ENCODE data around the gene CACNA1C.
A peak's percentile ranks its signal among the peaks of the same experiment; 100 is the strongest.

The CACNA1C gene

DNA sequence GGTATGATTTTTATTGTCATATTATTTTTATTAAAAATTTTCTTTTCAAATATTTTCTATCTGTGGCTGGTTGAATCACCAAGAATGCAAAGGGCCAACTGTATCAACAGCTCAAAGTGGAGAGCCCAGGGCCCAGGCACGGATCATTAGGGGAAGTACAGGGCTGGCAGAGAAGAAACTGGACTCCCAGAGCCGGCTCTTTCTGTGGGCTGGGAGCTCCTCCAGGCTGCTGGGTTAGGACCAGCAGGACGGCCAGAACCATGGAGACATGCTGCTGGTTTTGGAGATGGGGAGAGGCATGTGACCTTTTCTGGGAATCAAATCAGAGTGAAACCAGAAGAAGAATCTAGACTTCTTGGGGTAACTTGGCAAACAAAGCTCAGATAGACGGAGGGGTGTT is 220.5 kb downstream of the CACNA1C start:
- DNase-seq (ENCODE audit: low read depth in 4 of 4, low spot score in 1 of 4): no peak

- DNase-seq (ENCODE audit: low read depth in 4 of 4, low spot score in 1 of 4): no peak
Observed at GRCh38 chr12:2273751-2274150, 221.0 kb downstream of the CACNA1C start.

- no peak for DNase-seq (ENCODE audit: low read depth in 4 of 4, low spot score in 1 of 4)
Observed at GRCh38 chr12:2274733-2275132, 221.9 kb downstream of the CACNA1C start.

DNA sequence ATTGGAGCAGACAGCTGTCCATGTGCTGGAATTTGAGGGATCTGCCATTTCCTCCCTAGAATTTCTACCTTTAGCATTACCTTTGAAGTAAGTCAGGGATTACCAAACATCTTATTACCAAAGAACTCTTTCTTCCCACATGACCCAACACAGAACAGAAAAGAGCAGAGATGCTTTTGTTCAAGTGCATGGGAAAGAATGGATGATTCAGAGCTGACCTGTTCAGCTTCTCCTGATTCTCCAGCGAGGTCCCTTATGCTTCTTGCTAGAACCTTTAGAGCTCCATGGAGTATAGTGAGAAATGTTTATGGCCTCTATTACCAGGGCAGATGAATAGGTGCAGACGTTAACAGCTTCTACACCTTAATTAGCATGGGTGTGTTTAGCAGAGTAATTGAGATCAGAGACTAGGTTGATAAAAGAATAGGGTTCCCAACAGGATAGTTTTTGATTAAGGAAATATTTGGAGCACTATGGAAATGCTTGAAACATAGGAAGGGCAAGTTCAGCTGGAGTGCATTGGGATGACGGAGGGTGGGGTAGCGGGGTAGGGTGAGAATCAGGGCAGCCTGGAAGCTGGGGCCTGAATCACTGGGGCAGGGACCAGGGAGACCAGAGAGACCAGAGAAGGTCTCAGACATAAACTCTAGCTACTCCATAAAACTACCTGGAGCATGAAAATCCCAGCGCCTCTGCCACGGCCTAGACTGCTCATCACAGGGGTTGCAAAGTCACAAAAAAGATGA is 223.7 kb downstream of the CACNA1C start:
- no peak for DNase-seq (ENCODE audit: low read depth in 4 of 4, low spot score in 1 of 4)

DNA sequence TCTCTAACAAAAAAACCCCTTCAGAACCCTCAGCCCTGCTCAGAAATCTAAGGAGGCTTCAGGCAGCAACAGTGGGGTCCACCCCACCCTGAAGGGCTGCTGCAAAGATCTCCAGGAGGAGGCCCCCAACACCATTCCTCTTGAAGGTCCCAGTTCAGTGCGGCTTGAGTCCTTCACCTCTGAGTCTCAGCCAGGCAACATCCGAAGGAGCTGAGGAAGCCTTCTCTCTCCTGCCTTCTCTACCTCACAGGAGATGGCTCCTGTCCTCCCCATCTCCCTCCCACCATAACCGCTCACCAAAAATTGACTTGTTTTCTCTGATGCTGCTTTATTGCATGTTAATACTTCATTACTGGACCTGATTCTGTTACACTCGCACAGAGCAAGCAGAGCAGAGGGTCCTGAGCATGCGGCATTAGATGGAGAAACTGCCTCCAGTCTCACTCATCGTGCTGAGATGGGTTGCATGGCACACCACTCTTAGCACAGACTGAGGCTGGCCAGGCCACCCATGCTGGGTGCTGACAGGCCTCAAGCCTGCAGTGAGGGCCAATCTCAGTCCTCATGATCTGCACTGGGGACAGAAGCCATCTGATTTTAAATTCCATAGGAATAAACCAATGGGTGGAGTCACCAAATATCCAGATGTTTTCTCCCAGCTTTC is 224.8 kb downstream of the CACNA1C start:
- DNase-seq (ENCODE audit: low read depth in 4 of 4, low spot score in 1 of 4): no peak

DNA sequence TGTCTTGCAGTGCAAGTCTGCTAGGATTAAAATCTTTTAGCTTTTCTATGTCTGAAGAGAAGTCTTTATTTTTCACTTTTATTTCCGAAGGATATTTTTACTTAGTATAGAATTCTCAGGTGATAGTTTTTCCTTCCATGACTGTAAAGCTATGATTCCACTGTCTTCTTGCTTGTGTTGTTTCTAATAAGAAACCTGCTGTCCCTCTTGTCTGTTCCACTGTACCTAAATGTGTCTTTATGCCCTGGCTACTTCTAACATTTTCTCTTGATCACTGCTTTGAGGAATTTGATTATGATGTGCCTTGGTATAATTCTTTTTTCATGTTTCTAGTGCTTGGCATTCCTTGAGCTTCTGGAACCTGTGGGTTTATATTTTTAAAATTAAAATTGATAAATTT is 228.7 kb downstream of the CACNA1C start:
- DNase-seq (ENCODE audit: low read depth in 4 of 4, low spot score in 1 of 4): no peak

DNA sequence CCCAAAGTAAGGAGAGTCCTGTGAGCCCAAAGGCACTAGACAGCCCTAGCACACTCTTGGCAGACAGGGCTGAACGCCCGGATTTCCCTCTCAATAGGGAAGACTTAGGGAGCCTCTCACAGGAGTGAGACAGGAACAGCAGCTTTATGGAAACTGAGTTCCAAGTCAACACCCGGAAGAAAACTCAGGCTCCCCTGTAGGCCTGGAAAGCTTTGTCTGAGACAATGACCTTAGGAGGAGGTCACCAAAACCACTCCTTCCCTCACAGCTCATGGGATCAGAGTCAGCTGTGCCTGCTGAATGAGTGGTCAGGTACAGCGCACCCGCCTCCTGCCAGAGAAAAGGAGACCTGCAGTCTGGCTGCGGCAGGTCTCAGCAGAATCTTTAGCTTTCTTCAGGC is 229.5 kb downstream of the CACNA1C start:
- DNase-seq (ENCODE audit: low read depth in 4 of 4, low spot score in 1 of 4): no peak

DNA sequence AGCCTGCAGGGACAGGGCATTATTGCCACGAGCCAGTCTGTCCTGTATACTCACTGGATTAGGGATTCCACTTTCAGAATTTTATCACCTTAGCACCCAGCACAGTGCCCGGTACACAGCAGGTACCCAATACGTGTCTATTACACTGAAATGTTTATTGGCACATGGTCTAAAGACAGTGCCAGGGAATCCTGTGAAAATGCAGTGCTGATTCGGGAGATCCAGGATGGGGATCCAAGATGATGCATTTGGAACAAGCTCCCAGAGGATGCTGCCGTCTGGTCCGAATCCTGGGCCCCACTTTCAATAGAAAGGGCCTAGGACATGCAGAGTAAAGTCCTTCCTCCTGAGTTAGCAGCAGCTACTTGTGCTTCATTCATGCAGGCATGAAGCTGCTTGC is 230.7 kb downstream of the CACNA1C start:
- DNase-seq (ENCODE audit: low read depth in 4 of 4, low spot score in 1 of 4): no peak

- DNase-seq (ENCODE audit: low read depth in 4 of 4, low spot score in 1 of 4): no peak
Observed at GRCh38 chr12:2283916-2284315, 231.1 kb downstream of the CACNA1C start.

- no peak for DNase-seq (ENCODE audit: low read depth in 4 of 4, low spot score in 1 of 4)
Observed at GRCh38 chr12:2284321-2284813, 231.6 kb downstream of the CACNA1C start.

DNA sequence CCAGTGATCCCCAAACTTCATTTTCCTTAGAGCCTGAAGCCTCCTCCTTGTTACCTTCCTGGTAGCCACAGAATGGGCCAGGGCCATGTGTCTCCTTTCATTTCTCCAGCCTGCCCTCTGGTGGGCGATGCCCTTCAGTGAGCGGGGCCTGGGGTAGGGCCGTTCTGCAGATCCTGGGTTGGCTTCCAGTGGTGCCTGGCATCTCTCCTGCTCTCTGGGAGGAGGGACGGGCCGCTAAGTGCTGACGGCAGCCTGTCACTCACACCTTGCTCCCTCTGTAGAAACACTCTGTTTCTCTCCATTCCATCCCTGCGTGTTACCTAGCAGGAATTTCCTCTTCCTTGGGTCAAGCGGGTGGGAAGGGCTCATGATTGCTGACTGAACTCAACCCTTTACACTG is 232.1 kb downstream of the CACNA1C start:
- peak in 2 of 4 experiments; percentile 6 to 13 for DNase-seq (ENCODE audit: low read depth in 4 of 4, low spot score in 1 of 4)

GRCh38 chr12:2285462-2285861 is 232.7 kb downstream of the CACNA1C start:
- no peak for DNase-seq (ENCODE audit: low read depth in 4 of 4, low spot score in 1 of 4)

DNA sequence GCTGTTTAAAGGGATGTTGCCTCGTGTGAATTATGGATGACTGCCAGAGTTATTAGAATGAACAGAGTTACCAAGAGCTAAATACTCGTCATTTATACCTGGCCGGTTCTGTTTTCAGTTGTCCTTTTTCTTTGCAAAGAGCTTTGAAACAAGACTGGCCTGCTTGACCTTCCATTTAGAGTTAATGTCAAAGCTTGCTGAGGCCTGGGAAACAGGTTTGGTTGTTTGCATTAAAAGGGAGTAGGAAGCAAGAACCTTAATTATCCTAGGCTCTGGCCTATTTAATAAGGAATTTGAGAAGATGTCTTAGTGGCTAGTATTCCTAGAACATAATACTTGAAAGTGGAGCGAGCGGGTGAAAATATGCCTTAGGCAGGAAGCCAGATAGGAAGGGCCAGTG is 233.3 kb downstream of the CACNA1C start:
- no peak for DNase-seq (ENCODE audit: low read depth in 4 of 4, low spot score in 1 of 4)

DNA sequence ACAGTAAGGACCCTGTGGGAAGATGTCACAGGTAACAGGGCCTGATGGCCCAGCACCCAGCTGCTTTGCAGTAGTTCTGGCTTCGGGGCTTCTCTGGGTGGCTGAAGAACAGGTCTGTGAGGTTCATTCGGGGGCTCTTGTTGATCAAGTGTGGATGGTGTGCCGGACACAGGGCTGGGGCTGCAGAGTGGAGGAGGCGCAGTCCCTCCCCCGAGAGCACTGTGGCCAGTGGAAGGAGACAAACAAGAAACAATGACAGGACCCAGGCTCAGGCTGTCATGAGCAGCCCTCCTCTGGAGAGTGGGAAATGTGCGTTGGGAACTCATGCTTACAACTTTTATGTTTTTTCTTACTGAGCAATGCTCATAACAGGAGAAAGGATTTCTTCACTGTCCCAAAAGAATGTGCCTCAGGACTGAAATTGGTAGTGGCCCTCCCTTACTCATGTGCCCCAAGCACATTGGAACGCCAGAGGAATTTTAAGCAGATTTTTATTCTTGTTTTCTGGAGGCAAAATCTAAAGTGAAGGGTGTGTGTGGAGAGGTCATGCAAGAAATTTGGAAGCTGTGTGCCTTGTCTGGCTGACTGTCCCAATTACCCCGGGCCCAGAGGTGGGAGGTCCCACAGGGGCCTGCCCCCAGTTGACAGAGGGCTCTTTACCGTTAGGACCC is 233.8 kb downstream of the CACNA1C start:
- no peak for DNase-seq (ENCODE audit: low read depth in 4 of 4, low spot score in 1 of 4)

DNA sequence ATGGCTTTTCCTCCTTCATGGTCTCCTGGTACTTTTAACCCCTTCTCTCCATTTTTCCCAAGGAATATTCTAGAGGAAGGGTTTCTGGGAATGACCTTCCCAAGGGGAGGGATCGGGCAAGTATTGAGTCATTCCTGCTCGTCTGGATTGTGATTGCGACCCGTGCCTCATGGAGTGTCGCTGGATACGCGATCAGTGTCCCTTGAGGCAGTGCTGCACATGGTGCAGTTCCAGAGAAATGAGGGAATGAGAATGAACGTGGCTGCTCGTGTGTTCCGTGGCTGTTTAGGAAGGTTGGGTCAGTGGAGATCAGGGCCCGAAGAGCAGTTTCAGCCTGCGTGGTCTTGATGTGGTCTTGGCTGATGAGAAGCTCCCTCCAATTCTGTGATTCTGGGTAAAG is 234.4 kb downstream of the CACNA1C start:
- no peak for DNase-seq (ENCODE audit: low read depth in 4 of 4, low spot score in 1 of 4)

DNA sequence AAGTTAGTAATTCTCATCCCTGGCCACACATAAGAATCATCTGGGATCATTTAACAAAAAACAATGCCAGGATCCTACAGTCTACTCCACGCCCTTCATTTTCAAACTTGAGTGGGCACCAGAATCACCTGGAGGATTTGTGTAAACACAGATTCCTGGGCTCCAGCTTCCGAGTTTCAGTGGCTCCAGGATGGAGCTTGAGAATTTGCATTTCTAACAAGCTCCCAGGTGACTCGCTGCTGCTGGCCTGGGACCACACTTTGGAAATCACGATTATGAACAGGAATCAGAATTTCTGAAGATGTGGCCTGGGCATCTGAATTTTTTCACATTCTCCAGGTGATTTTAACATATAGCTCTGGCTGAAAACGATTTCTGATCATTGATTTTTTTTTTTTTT is 234.8 kb downstream of the CACNA1C start:
- DNase-seq (ENCODE audit: low read depth in 4 of 4, low spot score in 1 of 4): no peak

GRCh38 chr12:2288001-2288400 is 235.2 kb downstream of the CACNA1C start:
- no peak for DNase-seq (ENCODE audit: low read depth in 4 of 4, low spot score in 1 of 4)

- no peak for DNase-seq (ENCODE audit: low read depth in 4 of 4, low spot score in 1 of 4)
Observed at GRCh38 chr12:2288471-2288870, 235.7 kb downstream of the CACNA1C start.

DNA sequence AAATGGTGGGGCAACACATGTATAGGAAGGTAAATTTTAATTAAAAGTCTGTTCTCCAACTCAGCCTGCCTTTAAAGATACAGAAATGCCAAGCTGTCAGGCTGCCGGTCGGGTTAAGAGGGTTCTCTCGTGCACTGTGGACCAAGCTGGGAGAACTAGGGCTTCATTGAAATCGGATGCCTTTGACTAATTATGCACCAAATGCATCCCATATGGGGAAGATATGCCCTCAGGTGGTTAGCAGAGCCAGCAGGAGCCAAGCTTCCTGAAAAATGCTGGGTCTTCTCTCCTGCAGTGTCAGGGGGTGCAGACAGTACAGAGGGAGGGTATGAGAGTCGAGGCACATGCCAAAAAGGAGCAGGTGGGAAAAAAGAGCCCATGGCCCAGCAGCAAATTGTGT is 236.1 kb downstream of the CACNA1C start:
- DNase-seq (ENCODE audit: low read depth in 4 of 4, low spot score in 1 of 4): no peak

- DNase-seq (ENCODE audit: low read depth in 4 of 4, low spot score in 1 of 4): no peak
Observed at GRCh38 chr12:2289525-2289924, 236.7 kb downstream of the CACNA1C start.

GRCh38 chr12:2290091-2290490 is 237.3 kb downstream of the CACNA1C start:
- DNase-seq (ENCODE audit: low read depth in 4 of 4, low spot score in 1 of 4): no peak

- no peak for DNase-seq (ENCODE audit: low read depth in 4 of 4, low spot score in 1 of 4)
Observed at GRCh38 chr12:2290516-2291065, 237.8 kb downstream of the CACNA1C start.

Measured in stimulated activated CD4-positive, alpha-beta T cell treated with anti-CD3 and anti-CD28 coated beads, Interleukin-1b, Interleukin-23, amount 100 ng/mL, for 24 hours (primary cell).